ENCODE data around the gene KCNMB2.

DNA sequence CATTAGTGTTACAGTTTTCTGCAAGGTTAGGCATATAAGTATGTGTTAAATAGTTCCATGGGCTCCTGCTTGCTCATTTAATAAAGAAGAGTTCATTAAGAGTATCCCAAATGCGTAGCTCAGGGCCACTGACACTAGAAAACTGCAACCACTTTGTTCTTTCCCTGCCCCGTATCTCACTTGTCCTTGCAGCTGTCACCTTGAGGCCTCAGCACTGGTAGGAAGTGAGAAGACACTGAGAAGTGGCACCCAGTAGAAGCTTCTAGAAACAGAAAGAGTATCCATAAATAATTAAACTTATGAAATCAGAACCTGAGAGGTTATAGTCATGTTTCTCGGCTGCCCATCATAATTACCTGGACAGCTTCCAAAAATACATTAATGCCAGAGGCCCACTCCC is 266.0 kb downstream of the KCNMB2 start:
- no peak for TF ChIP-seq POLR2AphosphoS5 (IDR thresholded peaks at IDR 0.05)
- TF ChIP-seq CTCF (IDR thresholded peaks at IDR 0.05) = no peak
- no peak for TF ChIP-seq POLR2A (IDR thresholded peaks at IDR 0.05)
- no peak for TF ChIP-seq EP300 (IDR thresholded peaks at IDR 0.05; ENCODE audit: low read depth)

Measured in transverse colon (tissue), 4 donors.